Upper lobe of left lung (tissue), 6 donors: ENCODE data around the gene IGSF21. TPM values are rescaled to one million over a fixed set of nuclear protein-coding genes. Genes with fewer than 3 reads are reported as not detected.

Experiments used
- ATAC-seq, 2 donors: fragments of 200-7000 bp; cut with Tn5 transposase; one replicate each; pipeline ENCODE4 v1.9.1; 2022; ENCODE audit warnings: mild to moderate bottlenecking in 2 of 2, moderate library complexity in 2 of 2; ENCODE audit not compliant: low FRiP score in 2 of 2
- DNase-seq, 2 donors: peaks; one replicate each; pipeline ENCODE4 v3.0.0-alpha.2; 2019 to 2020
- H3K27ac ChIP-seq, 4 donors: fragments of 200-600 bp; sonication (generic); one replicate each; pipeline ENCODE4 v1.5.1; 2016 to 2019
- H3K27me3 ChIP-seq, 4 donors: fragments of 200-600 bp; sonication (generic); one replicate each; pipeline ENCODE4 v1.5.1; 2017 to 2019
- H3K36me3 ChIP-seq, 4 donors: fragments of 200-600 bp; sonication (generic); one replicate each; pipeline ENCODE4 v1.5.1; 2016 to 2019
- H3K4me1 ChIP-seq, 4 donors: fragments of 200-600 bp; sonication (generic); one replicate each; pipeline ENCODE4 v1.5.1; 2018 to 2019
- H3K4me3 ChIP-seq, 4 donors: fragments of 200-600 bp; sonication (generic); one replicate each; pipeline ENCODE4 v1.5.1; 2017 to 2019; ENCODE audit warnings: mild to moderate bottlenecking in 2 of 4, moderate library complexity in 1 of 4
- H3K9me3 ChIP-seq, 4 donors: fragments of 200-600 bp; sonication (generic); one replicate each; pipeline ENCODE4 v1.5.1; 2018 to 2019
- EP300 ChIP-seq, 4 donors: sonication (generic); formaldehyde crosslinking; IDR thresholded peaks; one replicate each; pipeline ENCODE4 v1.5.1; 2017; ENCODE audit warnings: antibody characterized with exemption in 4 of 4, control low read depth in 2 of 4
- POLR2A ChIP-seq, 4 donors: fragments of 450-650 bp; IDR thresholded peaks; one replicate each; pipeline ENCODE4 v1.5.1; 2016 to 2017; ENCODE audit warnings: antibody characterized with exemption in 4 of 4, mild to moderate bottlenecking in 2 of 4
- POLR2AphosphoS5 ChIP-seq, 2 donors: sonication (generic); formaldehyde crosslinking; IDR thresholded peaks; one replicate each; pipeline ENCODE4 v1.5.1; 2017; ENCODE audit warnings: antibody characterized with exemption in 2 of 2
- WGBS, 2 donors: methylation state at CpG; one replicate each; pipeline ENCODE4 v1.1.5; 2017 to 2018; 5-methylcytosine and 5-hydroxymethylcytosine counted together
- total RNA-seq, 6 donors: library from RNA; depleted of rRNA in 4 of 6; stranded (reverse); fragments of >200 nt in 4 of 6; gene quantifications; one replicate each; pipeline versions ENCODE4 v1.1.0 to v1.2.1, GENCODE V29; 2016 to 2021
- TF ChIP-seq, protein P1 (sequence below), 6 experiments: fragments of 450-650 bp in 4 of 6; fragments of 200-600 bp in 2 of 6; sonication (generic) in 2 of 6; IDR thresholded peaks; one replicate each; pipeline ENCODE4 v1.5.1; 2016 to 2019; ENCODE audit warnings: antibody characterized with exemption in 6 of 6
- donor health status: DM: no; HTN: no; CAD: no; lungs with moderate emphysema.
- donor health status: DM: no; HTN: yes; CAD: no; lungs with severe emphysema.

The IGSF21 gene
- total RNA-seq, 6 donors from 2014 or later = 1.1 to 2.9 (median 2.0) TPM; not detected in 1

DNA sequence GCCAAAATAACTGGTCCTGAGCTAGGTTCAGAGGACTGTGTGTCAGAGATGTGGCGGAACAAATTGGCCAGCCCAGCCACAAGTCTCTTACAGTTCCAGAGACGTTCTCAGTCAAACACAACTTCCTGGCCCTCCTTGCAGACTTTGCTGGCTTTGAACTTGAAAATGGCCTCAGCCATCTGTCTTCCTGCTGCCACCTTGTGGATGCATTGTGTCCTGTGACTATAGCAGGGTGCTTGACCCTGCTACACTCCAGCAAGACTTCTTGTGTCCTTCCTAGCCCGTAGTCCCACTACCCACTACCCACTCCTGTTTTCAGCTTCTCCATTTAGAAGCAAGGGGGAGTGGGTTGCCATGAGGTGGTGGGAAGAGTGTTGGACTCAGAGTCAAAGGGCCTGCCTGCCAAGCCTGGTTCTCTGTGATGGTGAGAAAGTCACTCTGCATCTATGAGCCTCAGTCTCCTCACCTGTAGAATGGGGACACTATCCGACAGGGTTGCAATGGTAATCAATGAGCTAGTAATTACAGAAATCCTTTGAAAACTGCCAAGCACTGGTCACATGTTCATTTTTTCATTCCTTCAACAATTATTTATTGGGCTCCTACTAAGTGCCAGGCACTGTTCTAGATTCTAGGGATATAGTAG lies 109.9 kb downstream of the IGSF21 start:
- ATAC-seq (peak in 1 of 2 donors; percentile 41), DNase-seq (no peak)
- Histone ChIP-seq H3K27ac (no peak overlapping the region), H3K9me3 (no peaks in the 10 kb centered on the region), H3K4me1 (no peaks in the 10 kb centered on the region), H3K4me3 (no peak overlapping the region), H3K27me3 (no peaks in the 10 kb centered on the region), H3K36me3 (no peaks in the 10 kb centered on the region)
- TF ChIP-seq, protein P1, sequence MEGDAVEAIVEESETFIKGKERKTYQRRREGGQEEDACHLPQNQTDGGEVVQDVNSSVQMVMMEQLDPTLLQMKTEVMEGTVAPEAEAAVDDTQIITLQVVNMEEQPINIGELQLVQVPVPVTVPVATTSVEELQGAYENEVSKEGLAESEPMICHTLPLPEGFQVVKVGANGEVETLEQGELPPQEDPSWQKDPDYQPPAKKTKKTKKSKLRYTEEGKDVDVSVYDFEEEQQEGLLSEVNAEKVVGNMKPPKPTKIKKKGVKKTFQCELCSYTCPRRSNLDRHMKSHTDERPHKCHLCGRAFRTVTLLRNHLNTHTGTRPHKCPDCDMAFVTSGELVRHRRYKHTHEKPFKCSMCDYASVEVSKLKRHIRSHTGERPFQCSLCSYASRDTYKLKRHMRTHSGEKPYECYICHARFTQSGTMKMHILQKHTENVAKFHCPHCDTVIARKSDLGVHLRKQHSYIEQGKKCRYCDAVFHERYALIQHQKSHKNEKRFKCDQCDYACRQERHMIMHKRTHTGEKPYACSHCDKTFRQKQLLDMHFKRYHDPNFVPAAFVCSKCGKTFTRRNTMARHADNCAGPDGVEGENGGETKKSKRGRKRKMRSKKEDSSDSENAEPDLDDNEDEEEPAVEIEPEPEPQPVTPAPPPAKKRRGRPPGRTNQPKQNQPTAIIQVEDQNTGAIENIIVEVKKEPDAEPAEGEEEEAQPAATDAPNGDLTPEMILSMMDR (IDR thresholded peaks at IDR 0.05) = peak in 1 of 6 experiments; percentile 21
- no peak for TF ChIP-seq POLR2A (IDR thresholded peaks at IDR 0.05)
- WGBS, 2 donors = 62 to 69% methylated on average over 4 of the region's 4 CpGs

DNA sequence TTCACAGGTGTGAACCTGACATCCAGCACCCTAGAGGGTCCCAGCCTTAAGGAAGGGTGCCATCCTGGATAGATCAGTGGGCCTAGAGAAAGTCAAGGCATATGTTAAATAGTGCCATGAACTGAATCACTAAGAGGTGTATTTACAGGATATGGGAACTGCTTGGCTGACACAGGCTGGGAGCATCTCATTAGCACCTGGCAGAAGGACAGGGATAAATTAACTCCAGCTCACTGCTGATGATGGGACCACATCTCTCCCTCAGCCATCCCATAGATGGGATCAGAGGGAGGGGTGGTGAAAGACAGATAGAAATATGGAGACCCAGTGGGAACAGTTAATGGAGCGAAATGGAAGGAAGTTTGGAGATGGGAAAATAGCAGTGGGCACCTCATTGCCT lies 122.0 kb downstream of the IGSF21 start:
- Histone ChIP-seq H3K27ac (no peak overlapping the region), H3K36me3 (no peaks in the 10 kb centered on the region), H3K27me3 (no peaks in the 10 kb centered on the region), H3K4me1 (no peaks in the 10 kb centered on the region), H3K9me3 (peaks cover 0 to 16% (median 9%) of the 10 kb centered on the region in 4 donors), H3K4me3 (no peak overlapping the region)
- DNase-seq (no peak), ATAC-seq (no peak)
- TF ChIP-seq POLR2A (IDR thresholded peaks at IDR 0.05) = no peak
- TF ChIP-seq, protein P1 (IDR thresholded peaks at IDR 0.05) = no peak
- 89 to 94% methylated on average over 1 of the region's 1 CpG for WGBS, 2 donors

DNA sequence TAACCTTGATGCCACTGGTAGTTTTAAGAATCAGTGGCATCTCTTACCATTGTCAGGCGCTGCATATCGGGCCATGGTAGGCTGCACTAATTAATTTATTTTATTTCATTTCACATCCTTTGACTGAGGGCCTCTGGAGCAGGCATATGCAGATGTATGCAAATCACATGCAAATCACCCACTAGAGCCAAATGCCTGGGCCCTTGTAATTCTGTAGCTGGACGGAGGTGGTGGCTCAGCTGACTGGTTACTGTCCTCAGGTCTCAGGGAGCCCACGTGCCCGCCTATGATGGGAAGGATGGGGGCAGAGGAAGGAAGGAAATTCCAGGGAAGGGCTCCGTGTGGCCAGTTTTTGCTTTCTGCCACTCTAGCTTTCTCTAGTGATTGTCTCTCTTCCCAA lies 122.7 kb downstream of the IGSF21 start:
- no peaks in the 10 kb centered on the region for H3K36me3 ChIP-seq
- H3K9me3 ChIP-seq = peaks cover 0 to 16% (median 9%) of the 10 kb centered on the region in 4 donors
- H3K27ac ChIP-seq = no peak overlapping the region
- DNase-seq (no peak), ATAC-seq (no peak)
- no peaks in the 10 kb centered on the region for H3K27me3 ChIP-seq
- H3K4me1 ChIP-seq = no peaks in the 10 kb centered on the region
- H3K4me3 ChIP-seq = no peak overlapping the region
- 38 to 42% methylated on average over 6 of the region's 6 CpGs for WGBS, 2 donors
- TF ChIP-seq POLR2A (IDR thresholded peaks at IDR 0.05) = no peak
- no peak for TF ChIP-seq POLR2AphosphoS5 (IDR thresholded peaks at IDR 0.05)
- TF ChIP-seq, protein P1 (IDR thresholded peaks at IDR 0.05) = no peak
- TF ChIP-seq EP300 (IDR thresholded peaks at IDR 0.05) = no peak

DNA sequence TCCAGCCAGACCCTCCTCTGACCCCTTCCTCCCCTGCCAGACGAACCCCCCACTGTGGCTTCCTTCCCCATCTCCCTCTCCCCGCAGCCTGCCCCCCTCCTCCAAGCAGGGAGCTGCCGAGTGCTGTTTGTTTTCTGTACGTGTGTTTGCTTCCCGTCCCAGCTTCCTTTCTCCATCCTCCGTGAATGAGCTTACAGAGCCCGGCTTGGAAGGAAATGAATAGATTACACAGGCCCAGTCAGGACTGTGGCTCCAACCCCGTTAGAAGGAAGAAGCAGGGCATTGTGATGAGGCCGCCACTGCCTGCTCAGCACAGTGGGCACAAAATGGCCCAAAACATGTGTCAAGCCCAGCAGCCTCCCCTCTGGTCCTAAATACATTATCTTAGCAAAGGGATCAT lies 123.2 kb downstream of the IGSF21 start:
- no peaks in the 10 kb centered on the region for H3K27me3 ChIP-seq
- ATAC-seq (no peak), DNase-seq (no peak)
- no peaks in the 10 kb centered on the region for H3K36me3 ChIP-seq
- H3K4me3 ChIP-seq = no peak overlapping the region
- 6 to 20% methylated on average over 8 to 9 of the region's 9 CpGs for WGBS, 2 donors
- H3K4me1 ChIP-seq = no peaks in the 10 kb centered on the region
- TF ChIP-seq EP300 (IDR thresholded peaks at IDR 0.05) (no peak), POLR2AphosphoS5 (IDR thresholded peaks at IDR 0.05) (no peak), POLR2A (IDR thresholded peaks at IDR 0.05) (no peak)
- TF ChIP-seq, protein P1 (IDR thresholded peaks at IDR 0.05) = no peak
- no peak overlapping the region for H3K27ac ChIP-seq
- peaks cover 0 to 16% (median 9%) of the 10 kb centered on the region in 4 donors for H3K9me3 ChIP-seq

DNA sequence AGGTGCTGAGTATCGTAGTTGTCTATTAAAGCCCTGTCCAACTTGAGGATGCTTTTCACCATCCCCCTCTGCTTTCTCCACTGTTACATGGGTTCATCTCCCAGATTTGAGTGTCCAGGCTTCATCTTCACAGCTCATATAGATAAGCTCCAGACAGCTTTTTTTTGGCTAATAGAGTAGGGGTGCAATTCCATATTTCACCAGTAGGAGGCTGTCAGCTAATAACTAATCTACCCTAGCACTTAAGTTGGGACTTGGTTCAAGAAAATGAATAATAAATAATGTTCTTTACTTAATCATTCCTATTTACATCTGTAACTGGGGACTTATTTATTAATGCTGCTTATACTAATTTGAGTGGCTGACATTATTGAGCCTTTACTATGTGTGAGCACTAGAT lies 124.5 kb downstream of the IGSF21 start:
- no peak for ATAC-seq
- H3K27ac ChIP-seq = no peak overlapping the region
- no peak for DNase-seq
- no peaks in the 10 kb centered on the region for H3K4me1 ChIP-seq
- H3K4me3 ChIP-seq = no peak overlapping the region
- TF ChIP-seq EP300 (IDR thresholded peaks at IDR 0.05) = no peak
- TF ChIP-seq POLR2A (IDR thresholded peaks at IDR 0.05) = no peak
- TF ChIP-seq, protein P1 (IDR thresholded peaks at IDR 0.05) = no peak
- no peak for TF ChIP-seq POLR2AphosphoS5 (IDR thresholded peaks at IDR 0.05)
- H3K36me3 ChIP-seq = no peaks in the 10 kb centered on the region
- H3K27me3 ChIP-seq = no peaks in the 10 kb centered on the region
- 92 to 100% methylated on average over 1 of the region's 1 CpG for WGBS, 2 donors
- H3K9me3 ChIP-seq = peaks cover 0 to 16% (median 9%) of the 10 kb centered on the region in 4 donors
